Prostate gland (tissue), 2 donors: ENCODE data around the gene XIRP1.

Experiments used
- POLR2A ChIP-seq: fragments of 450-650 bp; IDR thresholded peaks from one replicate; pipeline ENCODE4 v1.6.1; 2016; ENCODE audit warnings: antibody characterized with exemption, mild to moderate bottlenecking
- TF ChIP-seq, protein P1 (sequence below), 4 experiments: fragments of 200-600 bp in 2 of 4; fragments of 450-650 bp in 2 of 4; sonication (generic) in 2 of 4; IDR thresholded peaks; 1 replicate in 3 of 4; 2 replicates in 1 of 4; pipeline ENCODE4 v1.5.1; 2016 to 2019; ENCODE audit warnings: antibody characterized with exemption in 4 of 4, mild to moderate bottlenecking in 2 of 4, moderate library complexity in 2 of 4

DNA sequence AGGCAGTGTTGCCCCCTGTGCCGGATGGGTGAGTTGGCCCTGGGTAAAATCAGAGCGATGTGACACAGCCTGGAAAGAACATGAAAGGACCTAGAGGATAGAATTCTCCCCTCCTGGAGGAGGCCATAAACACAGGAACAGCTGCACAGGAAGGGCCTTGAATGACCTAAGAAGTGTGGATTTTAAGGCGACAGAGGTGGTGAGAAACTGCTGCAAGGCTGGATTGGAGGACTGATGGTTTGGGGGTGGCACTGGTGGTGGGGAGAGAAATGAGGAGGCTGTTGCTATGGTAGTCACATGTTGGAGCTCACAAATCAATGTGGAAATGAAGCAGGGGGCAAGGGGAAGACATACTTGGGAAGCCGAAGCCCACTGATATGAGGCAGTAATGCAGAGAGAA is 13.8 kb downstream of the XIRP1 start:
- TF ChIP-seq POLR2A: no peak
- TF ChIP-seq, protein P1, sequence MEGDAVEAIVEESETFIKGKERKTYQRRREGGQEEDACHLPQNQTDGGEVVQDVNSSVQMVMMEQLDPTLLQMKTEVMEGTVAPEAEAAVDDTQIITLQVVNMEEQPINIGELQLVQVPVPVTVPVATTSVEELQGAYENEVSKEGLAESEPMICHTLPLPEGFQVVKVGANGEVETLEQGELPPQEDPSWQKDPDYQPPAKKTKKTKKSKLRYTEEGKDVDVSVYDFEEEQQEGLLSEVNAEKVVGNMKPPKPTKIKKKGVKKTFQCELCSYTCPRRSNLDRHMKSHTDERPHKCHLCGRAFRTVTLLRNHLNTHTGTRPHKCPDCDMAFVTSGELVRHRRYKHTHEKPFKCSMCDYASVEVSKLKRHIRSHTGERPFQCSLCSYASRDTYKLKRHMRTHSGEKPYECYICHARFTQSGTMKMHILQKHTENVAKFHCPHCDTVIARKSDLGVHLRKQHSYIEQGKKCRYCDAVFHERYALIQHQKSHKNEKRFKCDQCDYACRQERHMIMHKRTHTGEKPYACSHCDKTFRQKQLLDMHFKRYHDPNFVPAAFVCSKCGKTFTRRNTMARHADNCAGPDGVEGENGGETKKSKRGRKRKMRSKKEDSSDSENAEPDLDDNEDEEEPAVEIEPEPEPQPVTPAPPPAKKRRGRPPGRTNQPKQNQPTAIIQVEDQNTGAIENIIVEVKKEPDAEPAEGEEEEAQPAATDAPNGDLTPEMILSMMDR (IDR thresholded peaks at IDR 0.05): no peak
